Measurements from ENCODE around the gene CMTM8.
"Not testable (repeated sequence)": the region's sequence is repeated elsewhere in the genome, so short reads cannot be mapped to it uniquely, and the experiment has no call there.

CMTM8 gene

DNA sequence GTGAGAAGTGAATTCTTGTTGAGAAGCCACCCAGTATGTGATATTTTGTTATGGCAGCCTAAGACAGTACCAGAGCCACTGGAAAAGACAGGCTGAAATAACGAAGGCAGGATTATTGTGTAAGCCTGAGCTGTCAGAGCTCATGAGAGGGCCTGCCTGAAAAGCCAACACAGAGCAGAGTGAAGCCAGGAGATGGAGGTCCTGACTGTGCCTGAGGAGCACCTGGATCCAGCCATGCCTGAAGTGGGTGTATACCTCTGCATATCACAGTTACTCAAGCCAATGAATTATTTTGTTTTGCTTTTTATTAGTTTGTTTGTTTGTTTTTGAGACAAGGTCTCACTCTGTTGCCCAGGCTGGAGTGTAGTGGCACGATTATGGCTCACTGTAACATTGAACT, 149.0 kb downstream of the CMTM8 start:
- no peak for DNase-seq

DNA sequence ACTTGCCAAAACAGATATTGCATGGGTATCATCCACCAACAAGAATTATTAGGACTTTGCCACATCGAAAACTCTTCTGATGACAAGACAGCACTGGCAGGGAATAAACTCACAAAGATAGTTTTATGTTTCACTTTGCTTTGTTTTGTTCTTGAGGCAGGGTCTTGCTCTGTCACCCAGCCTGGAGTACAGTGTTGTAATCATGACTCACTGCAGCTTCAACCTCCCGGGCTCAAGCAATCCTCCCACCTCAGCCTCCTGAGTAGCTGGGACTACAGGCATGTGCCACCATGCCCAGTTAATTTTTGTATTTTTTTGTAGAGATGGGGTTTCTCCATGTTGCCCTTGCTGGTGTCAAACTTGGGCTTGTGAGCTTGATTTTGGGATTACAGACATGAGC, 151.1 kb downstream of the CMTM8 start:
- DNase-seq = not testable (repeated sequence)

DNA sequence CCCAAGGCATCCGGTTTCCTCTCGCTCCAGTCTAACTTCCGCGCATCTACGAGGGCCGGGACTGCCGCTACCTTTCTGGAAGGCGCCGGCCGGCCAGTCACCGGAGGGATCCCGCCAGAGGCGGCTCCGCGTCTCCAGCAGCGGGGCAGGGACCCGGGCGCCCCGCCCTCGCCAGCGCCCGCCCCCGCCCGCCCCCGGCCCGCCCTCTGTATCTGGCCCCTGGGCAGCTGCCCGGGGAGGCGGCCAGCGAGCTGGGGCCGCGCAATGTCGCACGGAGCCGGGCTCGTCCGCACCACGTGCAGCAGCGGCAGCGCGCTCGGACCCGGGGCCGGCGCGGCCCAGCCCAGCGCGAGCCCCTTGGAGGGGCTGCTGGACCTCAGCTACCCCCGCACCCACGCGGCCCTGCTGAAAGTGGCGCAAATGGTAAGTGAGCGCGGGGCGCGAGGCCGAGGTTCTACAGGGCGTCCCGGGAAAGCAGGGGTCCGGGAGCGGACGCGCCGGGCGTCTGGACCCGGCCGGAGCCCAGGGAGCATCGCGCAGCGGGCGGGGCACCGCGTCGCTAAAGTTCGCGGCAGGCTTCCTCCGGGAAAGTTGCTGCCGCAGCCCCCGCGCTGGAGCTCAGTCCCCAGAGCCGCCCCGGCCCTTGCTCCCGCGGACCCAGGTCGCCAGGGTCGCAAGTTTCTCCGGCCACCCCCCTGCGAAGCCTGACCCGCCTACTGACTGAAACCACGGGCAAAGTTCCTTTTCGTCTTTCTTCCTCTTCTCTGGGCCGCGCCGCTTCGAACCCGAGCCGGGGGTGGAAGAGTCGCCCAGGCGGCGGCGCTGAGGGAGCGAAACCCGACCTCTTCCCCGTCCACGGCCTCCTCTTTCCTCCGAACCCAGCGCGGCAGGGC, 153.4 kb downstream of the CMTM8 start, which contains the start of gene CMTM7:
TSS of gene CMTM7 (plus strand) at position 211 of the 893 bp plus-strand sequence. CDS start at position 265, 54 bp downstream.
- DNase-seq = no peak

DNA sequence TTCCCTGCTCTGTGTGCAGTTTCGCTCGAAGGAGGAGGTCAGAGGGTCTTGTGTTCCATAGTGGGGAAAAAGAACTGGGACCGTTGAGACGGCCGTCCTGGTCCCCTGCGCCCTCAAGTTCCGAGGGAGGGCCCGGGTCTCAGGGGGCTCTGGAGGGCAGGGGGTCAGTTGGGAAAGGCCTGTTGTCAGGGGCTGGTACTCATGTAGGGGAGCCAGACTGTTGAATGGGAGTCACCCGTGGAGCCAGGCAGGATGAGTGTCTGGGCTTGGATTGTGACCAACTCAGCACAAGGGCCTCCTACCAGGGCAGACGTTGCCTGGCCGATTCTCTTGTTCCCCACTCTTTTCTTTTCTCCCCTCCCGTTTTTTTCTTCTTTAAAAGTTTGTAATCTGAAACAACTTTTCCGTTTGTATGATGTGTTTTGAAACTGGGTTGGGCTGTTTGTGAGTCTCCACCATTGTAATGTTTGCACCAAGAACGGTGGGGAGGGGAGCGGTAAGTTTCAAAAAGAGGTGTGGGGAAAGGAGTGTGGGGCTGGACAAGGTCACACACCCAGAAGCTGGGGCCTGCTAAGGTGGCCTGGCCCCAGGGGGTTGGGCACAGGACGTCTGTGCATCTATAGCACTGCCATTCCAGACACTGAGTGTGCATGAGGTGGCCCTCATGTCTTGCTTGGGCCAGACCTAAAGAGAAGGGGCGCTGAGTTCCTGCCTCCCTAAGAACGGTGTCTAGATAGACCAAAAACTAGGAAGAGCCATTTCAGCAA, 154.2 kb downstream of the CMTM8 start:
- DNase-seq = no peak

DNA sequence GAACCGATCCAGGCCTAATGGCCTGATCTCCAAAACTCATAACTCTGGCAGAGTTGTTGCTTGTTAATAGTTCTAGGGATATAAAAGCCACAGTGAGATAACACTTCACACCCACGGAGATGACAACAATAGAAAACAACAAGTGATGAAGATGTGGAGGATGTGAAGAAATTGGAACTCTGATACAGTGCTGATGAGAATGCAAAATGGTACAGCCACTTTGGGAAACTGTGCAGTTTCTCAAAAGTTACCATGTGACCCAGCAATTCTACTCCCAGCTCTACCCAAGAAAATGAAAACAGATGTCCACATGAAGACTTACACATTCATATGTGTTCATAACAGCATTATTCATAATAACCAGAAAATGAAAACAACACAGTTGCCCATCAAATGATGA, 157.0 kb downstream of the CMTM8 start:
- DNase-seq = no peak

DNA sequence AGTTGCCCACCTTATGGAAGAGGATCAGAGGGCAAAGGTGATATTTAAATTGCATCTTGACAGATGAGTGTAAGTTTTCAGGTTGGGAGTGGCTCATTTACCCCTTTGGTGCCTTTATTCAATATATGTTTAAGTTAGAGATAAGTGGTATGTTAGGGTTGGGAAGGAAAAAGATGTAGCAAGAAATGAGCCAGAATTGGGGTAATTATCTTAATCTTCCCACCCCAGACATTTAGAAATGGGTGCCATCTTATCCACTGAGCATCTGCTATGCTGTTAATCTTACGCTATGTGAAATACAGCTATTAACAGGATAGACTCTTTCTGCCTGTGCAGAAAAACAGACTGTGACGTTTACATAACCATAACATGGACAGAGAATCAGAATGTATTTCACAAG, 159.5 kb downstream of the CMTM8 start:
- DNase-seq = no peak

DNA sequence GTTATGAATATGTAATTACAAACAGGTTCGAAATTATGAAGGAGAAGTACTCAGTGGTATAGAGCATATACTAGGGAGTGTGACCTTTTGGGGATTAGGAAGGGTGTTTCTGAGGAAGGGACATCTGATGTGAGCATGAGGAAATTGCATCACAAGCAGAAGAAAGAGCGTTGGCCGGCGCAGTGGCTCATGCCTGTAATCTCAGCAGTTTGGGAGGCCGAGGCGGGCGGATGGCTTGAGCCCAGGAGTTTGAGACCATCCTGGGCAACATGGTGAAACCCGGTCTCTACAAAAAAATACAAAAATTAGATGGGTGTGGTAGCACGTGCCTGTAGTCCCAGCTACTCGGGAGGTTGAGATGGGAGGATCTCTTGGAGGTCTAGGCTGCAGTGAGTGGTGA, 160.1 kb downstream of the CMTM8 start:
- DNase-seq = no peak

DNA sequence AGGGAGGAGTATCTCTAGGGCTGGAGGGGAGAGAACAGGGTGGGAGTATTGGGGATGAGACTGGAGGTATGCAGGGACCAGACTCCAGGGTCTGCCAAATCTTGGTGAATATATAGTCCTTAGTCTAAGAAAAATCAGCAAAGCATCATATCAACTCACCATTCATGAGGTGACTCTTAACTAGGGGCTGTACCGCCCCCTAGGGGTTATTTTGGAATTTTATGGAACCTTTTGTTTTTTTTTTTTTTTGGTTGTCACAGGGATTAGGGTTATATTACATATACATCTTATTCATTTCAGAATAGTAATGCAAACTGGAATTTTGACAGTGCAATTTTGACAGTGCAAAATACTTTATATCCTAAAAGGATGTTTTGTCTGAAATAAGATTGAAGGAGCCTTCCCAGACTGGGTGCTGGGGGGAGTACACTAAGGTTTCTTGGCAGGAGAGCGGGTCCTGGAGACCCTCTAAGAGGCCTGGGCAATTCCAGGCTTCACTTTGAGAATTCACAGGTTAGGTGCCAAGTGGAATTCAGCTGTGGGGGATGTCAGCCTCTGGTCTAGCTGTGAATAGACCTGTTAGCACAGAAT, 160.6 kb downstream of the CMTM8 start:
- DNase-seq = peak; percentile 10

DNA sequence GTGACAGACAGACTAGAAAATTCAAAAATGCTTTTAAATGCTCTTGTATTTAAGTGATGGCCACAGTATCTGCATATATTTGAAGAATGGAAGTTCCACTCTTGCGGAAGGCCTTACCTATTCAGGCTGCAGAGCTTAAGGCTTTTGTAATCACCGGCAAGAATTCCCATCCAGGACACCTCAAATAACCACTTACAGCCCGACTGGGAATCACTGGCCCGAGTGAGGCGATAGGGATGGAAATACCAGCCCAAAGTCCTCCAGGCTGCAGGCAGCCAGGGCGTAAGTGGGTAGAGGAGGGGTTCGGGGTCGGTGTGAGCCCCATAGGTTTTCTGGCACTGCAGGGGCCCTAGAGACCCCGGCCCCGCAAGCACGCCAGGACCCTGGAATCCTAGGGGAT, 162.6 kb downstream of the CMTM8 start:
- no peak for DNase-seq

DNA sequence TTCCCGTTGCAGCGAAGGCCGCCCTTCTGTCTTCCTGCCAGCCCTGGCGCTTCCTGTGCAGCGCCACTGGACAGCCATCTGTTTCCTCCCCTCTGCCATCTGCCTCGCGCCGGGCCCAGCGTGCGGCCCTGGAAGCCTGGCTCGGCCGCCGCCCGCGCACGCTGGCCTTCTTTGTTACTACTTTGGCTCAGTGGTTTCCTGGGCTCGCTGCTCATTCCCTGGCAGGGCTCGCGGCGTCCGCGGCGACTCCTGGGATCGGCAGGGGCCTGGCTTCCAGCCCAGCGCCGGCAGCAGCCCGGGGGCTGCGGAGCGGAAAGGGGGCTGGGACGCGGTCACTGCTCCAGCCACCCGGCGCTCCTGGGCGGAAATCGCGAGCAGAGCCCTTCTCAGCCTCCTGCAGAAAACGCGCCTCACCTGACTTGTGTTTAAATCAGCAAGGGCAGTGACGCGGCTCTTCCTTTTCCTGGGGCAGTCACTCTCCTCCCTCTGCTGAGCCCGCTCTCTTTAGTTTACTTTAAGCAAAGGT, 163.1 kb downstream of the CMTM8 start:
- peak; percentile 22 for DNase-seq

DNA sequence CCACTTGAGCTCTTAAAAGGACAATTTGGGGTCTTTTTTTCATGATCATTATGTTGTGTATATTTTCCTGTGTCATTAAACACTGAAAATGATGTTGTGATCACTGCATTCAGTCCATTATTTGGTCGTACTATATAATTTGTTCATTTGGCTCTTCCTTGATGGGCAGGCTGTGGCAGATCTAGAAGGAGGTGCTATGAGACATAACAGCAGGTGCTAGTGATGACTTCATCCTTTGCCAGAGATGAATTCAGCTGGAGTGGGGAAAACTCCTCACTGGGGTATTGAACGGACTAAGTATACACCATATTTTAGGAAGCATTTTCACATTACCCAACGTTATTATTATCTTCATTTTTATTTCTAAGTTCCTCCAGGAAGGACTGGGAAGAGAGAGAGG, 165.2 kb downstream of the CMTM8 start:
- peak; percentile 46 for DNase-seq

DNA sequence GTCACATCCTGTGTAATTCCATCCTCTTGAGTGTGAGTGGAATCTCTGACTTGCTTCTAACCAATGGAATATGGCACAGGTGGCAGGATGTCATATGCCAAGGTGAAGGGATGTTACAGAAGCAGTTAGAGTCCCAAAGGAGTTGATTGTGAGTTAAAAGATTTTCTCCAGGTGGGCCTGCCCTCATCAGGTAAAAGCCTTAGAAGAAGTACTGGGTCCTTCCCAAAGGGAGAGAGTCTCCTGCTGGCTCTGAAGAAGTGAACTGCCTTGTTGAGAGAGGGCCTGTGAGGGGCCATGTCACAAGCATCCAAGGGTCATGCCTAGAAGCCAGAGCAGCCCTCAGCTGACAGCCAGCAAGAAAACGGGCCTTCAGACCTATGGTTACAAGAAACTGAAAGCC, 166.2 kb downstream of the CMTM8 start:
- no peak for DNase-seq

DNA sequence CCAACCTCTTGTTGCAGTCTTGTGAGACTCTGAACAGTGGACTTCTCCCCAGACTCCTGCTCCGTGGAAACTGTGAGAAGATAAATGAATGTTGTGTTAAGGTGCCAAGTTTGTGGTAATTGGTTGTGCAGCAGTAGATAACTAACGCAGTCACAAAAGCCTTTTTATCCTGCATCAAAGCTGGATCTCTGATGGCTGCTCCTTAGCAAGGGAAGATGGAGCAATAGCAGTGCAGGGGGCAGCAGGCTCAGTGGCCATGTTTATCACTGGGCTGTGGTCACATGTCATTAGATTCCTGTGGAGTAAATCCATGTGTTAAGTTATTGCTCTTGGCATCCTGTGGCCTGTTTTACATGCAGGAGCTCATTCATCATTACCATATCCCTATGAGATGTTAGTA, 166.7 kb downstream of the CMTM8 start:
- DNase-seq = no peak

DNA sequence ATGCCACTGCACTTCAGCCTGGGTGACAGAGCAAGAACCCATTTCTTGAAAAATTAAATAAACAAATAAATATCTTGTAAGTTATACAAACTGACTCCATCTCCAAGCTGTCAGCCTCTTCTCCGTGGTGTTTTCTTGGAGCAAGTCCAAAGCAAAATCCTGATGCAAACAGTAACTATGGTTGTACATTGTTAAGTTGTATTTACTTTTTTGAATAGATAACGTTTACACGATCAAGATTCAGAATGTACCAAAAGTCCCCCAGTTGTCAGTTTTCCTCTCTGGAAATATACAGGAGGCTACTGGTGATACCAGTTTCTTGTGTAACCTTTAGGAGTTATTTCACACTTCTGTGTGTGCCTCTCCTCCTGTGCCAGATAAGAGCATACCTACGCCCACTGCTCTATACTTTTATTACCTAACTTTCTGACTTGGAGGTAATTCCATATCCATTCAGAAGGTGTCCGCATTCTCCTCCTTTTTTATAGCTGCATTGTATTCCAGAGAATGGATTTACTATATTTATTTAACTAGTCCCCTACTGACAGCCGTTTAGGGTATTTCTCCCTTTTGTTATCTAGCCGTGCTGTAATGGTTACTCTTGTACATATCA, 167.3 kb downstream of the CMTM8 start:
- DNase-seq = peak; percentile 13

DNA sequence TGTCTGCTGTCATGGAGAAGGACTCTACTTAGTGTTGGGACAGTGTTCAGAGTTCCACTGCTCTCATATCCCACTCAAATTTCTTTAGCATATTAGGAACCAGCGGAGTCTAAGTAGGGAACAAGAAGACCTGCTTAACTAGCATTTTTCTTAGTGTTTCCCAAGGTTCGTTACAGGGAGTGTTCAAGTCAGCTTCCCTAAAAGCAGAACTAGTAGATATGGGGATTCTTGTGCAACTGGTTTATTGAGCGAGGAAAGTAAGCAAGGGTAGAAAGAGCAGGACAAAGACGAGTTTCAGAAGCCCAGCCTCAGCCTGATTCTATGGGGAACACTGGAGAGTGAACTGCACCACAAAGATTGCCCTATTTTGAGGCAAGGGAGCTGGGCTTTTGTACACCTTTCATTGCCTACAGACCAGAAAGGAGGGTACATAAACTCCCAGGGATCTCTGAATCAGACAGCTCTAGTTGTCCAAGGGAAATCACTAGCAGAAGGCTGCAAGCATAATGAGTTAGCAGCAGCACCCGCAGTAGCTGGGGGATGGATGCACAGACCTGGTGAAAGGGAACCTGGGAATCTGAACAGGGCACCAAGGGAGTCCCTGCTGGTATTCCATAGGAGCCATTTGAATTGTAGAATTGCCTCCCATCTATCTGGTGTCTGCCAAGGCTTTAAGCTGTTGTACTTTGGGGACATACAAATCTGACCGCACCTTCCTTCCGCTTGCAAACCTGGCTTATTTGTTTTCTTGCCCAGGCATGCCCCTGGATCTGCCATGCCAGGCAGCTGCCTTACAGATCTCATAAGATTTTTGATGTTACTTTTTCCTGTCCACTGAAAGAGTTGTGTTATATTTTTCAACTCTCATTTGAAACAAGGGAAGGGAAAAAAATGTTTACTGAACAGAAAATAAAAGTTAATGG, 168.3 kb downstream of the CMTM8 start:
- DNase-seq = peak; percentile 72

DNA sequence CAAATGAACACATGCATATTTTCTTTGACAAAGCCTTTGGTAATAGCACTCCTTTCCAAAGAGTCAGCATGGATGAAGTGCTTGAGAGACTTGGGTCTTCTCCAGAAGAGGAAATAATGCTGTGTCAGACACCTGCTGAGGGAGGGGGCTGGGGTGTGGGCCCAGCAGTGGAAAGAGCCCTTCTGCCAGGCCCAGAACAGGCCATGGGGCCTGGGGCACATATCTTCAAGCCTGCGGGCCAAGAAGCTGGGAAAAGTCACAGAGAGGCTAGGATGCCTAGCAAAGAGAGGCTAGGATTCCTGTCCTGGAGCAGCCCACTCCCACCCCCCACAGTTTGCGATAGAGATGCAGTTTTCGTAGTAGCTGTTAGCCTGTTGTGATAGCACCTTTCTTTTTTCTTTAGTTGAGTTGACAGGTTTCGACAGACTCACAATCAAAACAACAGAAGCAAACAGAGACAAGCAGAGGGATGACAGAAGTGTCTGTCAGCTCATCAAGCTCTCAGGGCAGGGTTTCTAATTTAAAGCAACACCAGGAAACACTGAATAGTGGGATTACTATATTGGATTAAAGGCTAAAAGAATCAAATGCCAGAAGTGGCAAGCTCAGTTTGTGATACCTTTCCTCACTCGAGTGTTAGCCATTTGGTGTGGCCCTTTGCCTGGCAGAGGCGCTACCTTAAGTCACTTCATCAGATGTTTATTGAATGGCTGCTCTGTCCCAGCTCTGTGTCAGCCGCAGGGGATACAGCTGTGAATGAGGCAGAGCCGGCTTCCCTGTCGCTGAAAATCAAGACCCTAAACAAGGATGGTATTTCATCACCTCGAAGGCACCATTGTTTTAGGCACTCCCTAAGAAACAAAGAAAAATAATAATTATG, 172.1 kb downstream of the CMTM8 start:
- peak; percentile 16 for DNase-seq

DNA sequence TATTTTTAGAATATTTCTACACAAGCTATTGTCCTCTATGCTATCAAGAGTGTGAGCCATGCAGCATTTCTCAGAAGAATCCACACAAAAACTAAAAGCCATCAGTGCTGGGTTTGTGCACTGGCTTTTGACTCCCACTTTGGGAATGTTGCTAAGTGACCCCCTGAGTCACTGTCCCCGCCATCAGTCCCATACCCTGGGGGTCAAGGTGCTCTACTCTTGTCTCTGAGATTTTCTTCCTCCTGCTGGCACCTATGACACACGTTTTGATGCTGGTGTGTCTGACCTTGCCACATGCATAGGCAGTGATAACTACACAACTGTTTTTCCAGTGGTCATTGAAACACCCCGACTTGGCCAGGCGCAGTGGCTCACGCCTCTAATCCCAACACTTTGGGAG, 173.0 kb downstream of the CMTM8 start:
- no peak for DNase-seq

DNA sequence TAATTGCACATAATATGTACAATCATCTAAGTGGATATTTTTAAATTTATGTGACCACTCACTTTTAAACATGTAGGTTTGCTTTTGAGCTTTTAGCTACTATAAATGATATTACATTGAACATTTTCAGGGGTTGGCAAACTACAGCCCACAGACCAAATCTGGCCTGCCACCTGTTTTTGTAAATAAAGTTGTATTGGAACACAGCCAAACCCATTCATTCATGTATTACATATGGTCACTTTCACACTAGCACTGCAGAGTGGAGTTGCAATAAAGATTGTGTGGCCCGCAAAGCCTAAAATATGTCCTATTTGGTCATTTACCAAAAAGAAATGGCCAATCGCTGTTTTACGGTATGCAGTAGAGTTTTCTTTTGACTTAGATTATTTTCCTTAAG, 174.4 kb downstream of the CMTM8 start:
- DNase-seq = peak; percentile 4

DNA sequence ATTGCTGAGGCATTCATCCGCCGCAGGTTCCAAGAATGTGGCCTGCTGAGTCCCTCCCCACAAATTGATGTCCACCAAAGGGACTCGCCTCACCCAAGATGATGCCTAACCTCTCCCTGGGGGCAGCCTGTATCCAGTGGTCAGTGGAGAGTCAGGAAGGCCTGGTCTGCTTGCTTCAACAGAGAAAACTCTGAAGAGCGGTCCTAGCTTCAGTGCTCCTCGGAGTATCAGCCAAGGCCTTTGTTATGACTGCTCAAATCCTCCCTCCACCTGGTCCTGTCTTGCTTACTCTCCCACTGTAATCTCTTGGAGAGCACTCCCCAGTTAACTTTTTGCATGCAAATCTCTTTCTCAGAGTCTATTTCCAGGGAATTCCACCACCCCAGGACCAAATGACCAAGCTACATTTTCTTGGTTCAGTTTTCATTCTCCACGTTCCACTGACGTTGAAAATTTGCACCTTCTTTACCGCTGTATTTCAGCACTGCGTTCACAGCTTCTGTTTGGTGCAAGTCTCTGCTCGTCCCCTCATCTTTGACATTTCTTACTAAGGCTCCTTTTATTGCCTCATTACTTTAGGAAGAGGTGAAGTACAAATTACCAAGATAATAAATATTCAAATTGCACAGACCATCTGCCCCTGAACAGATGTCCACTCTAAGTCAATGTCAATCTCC, 175.5 kb downstream of the CMTM8 start:
- no peak for DNase-seq

DNA sequence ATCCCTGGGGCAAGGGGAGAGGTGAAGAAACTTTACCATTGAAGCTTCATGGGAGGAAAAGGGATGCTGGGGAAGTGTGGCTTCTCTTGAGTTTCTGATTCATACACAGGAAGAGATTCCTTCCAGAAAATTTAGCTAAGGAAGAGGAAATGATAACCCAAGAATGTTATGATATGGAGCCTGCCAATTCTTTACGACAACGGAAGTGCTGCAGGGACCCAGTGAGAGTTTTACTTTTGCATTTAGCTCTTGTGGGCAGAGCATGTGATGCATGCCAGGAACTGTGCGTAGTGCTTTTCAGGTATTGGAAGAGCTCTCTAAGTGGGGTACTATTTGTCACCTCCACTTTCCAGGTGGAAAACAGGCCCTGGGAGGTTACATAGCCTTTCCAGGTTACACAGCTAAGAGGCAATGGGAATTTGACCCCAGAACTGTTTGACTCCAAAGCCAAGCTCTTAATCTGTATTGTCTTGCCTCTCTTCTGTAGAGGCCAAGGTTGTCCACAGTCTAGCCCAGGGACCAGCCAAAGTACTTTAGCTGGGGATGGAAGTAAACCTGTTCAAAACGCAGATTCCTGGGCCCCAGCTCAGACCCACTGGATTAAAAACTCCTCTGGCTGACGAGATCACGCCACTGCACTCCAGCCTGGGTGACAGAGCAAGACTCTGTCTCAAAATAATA, 176.2 kb downstream of the CMTM8 start:
- DNase-seq = no peak
